Hematopoietic multipotent progenitor cell treated with erythropoietin and hydrocortisone succinate and interleukin-3 and kit ligand, for 17 days (in vitro differentiated cells): Measurements from ENCODE around the gene CCDC116.
"Not testable (repeated sequence)": the region's sequence is repeated elsewhere in the genome, so short reads cannot be mapped to it uniquely, and the experiment has no call there.

Source experiments
- DNase-seq: peaks from one replicate; pipeline ENCODE4 v3.0.0-alpha.2; 2015; ENCODE audit warnings: low spot score

The CCDC116 gene

DNA sequence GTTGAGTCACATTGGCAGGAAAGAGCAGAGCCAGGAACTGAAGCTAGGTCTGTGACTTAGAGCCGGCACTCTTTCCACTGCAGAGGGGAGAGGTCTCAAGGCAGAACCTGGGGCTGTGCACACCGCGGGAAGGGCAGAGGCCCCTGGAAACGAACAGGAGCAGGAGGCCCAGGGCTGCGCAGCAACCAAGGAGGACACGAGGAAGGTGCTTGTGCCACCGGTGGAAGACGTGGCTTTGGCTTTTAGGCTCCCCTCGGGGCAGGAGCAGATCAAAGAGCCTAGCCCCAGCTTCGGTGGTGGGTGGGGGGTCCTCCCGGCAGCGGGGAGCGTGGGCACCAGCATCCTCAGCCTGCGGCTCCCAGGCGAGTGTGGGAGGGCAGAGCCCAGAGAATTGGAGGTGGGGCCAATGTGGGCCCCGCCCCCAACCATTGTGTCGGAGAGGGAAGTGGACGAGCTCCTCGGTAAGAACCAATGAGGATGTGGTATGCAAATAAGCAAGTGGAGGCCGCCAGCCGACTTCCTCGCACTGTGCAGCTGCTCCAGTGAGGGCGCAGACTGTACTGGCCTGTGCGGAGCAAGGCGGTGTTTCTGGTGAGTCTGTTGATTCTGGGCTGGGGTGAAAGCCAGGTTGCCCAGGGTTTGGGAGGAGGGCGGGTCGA lies at the start of gene CCDC116:
TSS of gene CCDC116 (plus strand) at position 524 of the 659 bp plus-strand sequence. CDS start 422 bp downstream, outside the sequence.
- DNase-seq: no peak

- no peak for DNase-seq
These were observed 49.5 kb upstream of the CCDC116 start for GRCh38 chr22:21582801-21583740.

GRCh38 chr22:21585389-21585788 lies 47.2 kb upstream of the CCDC116 start:
- DNase-seq: no peak

DNA sequence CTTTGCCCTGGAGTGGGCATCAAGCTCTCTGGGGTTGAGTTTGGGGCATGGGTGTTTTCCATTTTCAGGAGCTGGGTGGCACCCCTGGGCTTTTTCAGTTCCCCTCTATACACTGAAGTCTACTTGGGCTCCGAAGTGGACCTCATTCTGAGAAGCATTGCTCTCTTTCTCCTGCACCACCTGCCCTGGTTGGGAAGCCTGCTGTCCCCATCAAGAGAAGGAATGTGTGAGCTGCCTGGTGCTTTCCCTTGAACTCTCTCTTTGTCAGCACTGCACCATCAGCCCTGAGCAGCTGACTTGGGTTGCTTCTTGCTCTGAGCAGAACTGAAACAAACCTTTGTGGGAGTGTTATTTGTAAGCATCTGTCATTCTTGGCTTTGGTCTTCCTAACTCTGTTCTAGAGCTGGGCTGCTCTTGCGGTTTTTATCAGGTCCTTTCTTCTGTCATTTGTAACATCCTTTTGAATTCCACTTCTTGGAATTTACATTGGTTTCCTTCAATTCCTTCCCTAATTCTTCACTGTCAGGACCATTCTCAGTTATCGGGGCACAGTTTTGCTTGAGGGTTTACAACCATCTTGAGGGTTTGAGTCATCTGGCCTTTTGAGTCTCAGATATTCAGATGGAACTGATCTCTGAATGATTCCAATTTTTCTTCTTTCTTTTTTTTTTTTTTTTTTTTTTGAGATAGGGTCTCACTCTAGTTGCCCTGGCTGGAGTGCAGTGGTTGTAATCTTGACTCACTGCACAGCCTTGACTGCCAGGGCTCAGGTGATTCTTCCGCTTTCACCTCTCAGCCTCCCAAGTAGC lies 44.6 kb upstream of the CCDC116 start:
- no peak for DNase-seq

DNA sequence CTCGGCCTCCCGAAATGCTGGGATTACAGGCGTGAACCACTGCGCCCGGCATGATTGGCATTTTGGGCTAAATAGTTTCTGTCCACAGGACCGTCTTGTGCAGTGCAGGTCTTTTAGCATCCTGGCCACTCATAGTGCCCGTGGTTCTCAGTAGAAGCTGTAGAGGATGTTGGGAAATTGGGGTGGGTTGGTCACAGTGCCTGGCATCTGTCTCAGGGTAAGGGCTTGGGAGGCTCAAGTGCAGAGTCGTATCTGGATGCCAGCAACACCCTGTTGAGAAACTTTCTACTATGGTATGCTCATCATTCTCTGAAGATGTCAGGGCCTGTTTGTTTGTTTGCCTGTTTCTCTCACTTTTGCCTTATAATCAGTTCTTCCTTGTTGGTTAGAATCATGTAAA lies 43.2 kb upstream of the CCDC116 start:
- no peak for DNase-seq

- DNase-seq: no peak
These were observed 41.5 kb upstream of the CCDC116 start for GRCh38 chr22:21590809-21591641.

DNA sequence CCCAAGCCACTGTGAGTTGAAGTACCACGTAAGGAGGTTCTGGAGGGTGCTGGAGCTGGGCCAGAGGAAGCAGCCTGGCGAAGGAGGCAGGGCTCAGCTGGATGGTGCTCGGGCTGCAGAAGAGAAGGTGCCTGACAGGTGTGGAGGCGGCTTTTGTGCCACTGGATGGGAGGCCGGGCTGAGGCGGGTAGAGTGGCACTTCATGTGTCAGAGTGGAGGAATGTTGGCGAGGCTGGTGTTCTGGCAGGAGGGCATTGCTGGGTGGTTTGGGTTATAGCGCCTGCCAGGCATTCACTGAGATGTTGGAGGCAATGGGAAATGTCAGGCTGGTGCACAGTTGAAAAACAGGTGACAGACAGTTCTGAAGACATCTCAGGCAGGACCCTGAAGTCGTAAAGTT lies 40.9 kb upstream of the CCDC116 start:
- DNase-seq: no peak

DNA sequence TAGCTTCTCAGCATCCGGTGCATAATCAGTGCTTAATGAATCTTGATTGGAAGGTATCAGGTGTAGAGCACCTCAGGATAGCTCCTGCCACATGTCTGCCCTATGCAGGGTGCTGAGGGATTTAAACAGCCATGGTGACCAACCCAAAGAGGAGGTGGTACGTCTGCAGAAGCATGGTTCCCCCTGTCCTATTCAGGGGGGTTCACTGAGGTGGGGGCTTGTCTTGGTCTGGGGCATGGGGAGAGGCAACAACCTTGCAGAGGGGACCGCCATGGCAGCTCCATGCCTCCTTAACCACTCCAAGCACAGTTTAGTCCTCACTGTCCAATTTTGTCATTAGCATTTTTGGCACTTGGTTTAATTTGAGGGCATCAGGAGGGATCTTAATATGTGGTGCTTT lies 40.1 kb upstream of the CCDC116 start:
- DNase-seq: no peak

DNA sequence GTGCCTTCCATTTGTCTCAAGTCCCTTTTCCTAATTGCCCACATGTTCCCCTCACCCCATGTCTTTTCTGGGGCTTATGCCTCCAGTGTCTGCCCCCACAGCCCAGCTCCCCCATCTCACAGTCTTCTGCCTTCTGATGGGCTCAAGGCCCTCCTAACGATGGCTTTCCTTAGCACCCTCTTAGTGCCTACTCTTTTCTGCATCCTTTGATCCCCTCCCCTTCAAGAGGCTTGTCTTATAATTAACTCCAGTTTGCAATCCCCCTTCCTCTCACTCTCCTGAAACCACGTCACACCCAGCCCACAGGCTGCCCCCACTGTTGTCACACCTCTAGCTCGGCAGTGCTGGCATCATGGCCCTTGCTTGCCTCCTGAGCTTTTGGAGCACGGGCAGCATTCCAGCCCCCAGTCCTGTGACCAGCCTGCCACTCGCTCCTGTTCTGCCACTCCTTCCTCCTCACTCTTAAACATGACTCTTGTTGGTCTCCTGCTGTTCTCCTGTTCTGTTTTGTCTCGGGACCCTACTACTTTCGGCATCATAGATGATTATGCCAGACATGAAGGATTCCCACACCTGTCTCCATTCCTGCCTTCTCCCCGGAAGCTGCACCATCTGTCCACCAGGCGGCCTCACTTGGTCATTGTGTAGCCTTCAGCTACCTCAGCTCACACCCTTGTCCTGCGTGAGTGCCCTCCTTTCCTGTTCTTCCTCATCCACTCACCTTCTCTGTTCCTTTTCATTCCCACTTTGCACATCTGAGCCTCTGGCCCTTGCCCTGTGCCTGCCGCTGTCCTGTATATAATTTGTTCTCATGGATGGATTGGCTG lies 38.9 kb upstream of the CCDC116 start:
- peak; percentile 27 for DNase-seq

- no peak for DNase-seq
These were observed 37.6 kb upstream of the CCDC116 start for GRCh38 chr22:21594865-21595452.

DNA sequence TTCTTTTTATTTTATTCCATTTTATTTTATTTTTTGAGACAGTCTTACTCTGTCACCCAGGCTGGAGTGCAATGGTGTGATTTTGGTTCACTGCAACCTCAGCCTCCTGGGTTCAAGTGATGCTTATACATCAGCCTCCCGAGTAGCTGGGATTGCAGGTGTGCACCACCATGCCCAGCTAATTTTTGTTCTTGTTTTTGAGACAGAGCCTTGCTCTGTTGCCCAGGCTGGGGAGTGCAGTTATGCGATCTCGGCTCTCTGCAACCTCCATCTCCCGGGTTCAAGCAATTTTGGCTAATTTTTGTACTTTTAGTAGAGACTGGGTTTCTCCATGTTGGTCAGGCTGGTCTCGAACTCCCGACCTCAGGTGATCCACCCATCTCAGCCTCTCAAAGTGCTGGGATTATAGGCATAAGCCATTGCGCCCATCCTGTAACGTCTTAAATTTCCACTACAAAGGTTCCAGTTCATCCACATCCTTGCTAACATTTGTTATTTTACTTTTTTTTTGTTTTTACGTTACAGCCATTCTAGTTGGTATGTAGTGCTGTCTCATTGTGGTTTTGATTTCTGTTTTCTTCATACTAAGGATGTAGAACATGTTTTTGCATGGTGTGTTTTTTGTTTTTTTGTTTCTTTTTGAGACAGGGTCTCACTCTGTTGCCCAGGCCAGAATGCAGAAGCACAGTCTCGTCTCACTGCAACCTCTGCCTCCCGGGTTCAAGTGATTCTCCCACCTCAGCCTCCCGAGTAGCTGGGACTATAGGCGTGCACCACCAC lies 36.0 kb upstream of the CCDC116 start:
- not testable (repeated sequence) for DNase-seq

GRCh38 chr22:21598302-21598701 lies 34.3 kb upstream of the CCDC116 start:
- no peak for DNase-seq

GRCh38 chr22:21599053-21599893 lies 33.3 kb upstream of the CCDC116 start:
- no peak for DNase-seq

GRCh38 chr22:21602579-21602978 lies 30.0 kb upstream of the CCDC116 start:
- DNase-seq: no peak

GRCh38 chr22:21603973-21604372 lies 28.6 kb upstream of the CCDC116 start:
- DNase-seq: no peak

GRCh38 chr22:21605887-21606564 lies 26.5 kb upstream of the CCDC116 start:
- DNase-seq: no peak

DNA sequence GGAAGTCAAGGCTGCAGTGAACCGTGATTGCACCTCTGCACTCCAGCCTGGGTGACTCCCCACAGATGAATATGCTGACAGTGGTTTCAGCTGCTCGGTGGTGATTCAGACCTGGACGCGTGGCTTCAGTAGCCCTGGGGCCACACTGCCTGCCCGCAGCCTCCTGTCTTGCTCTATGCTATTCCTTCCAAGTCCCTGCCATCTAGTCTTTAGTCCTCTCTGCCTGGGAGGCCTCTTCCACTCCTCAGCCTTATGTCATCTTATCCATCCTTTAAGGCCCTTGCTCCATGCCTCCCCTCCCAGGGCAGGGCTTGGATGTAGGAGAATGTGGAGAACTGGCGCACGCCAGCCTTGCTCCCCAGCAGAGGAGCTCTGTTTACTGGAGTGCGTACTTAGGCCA lies 25.8 kb upstream of the CCDC116 start:
- no peak for DNase-seq
